VCaP (cell line): ENCODE results near the gene AFF1.

ENCODE experiments used
- H3K27ac ChIP-seq: fragments of 450-650 bp; 2 replicates; pipeline ENCODE4 v1.5.1; 2017
- TF ChIP-seq, protein P1 (sequence below): fragments of 450-650 bp; conservative IDR thresholded peaks from 2 replicates; pipeline ENCODE4 v1.5.1; 2017; ENCODE audit warnings: mild to moderate bottlenecking, moderate library complexity

Gene AFF1

DNA sequence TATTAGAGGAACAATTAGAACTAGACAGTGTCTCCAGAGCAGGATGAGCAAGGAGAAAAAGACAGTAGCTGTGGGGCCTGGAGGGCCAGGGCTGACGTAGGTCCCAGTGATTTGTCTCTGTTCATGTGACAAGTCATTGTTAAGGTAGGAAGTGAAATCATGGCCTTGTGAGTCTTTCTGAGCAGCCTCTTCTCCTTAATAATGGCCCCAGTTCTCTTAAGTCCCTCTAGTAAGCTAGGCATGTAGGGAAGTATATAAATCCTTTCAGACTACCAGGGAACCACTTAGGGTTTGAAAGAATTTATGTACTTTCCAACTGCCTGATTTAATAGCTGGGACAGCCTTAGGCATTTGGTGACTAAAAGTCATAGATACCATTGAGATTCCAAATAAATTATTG lies 152.6 kb downstream of the AFF1 start:
- peak overlapping the region; percentile 93 for H3K27ac ChIP-seq
- TF ChIP-seq, protein P1, sequence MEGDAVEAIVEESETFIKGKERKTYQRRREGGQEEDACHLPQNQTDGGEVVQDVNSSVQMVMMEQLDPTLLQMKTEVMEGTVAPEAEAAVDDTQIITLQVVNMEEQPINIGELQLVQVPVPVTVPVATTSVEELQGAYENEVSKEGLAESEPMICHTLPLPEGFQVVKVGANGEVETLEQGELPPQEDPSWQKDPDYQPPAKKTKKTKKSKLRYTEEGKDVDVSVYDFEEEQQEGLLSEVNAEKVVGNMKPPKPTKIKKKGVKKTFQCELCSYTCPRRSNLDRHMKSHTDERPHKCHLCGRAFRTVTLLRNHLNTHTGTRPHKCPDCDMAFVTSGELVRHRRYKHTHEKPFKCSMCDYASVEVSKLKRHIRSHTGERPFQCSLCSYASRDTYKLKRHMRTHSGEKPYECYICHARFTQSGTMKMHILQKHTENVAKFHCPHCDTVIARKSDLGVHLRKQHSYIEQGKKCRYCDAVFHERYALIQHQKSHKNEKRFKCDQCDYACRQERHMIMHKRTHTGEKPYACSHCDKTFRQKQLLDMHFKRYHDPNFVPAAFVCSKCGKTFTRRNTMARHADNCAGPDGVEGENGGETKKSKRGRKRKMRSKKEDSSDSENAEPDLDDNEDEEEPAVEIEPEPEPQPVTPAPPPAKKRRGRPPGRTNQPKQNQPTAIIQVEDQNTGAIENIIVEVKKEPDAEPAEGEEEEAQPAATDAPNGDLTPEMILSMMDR, result no peak

DNA sequence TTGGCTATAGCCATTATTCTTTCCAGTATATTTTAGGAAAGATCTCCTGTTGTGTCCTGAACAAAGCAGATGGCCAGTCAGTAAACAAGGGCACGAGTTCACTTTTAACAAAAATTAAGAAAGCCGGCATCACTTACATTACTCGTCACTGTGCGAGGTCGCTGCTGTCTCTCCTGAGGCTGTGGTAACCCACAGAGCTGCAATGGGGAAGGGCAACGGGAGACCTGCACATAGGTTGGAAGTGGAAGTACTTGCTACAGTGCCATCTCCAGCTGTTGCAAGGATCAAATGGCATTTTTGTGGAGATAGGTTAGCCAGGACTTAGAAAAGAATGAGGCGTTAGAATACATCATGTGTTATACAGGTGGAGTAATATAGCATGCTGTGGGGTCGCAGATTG lies 153.4 kb downstream of the AFF1 start:
- TF ChIP-seq, protein P1, result no peak
- peak overlapping the region; percentile 93 for H3K27ac ChIP-seq

DNA sequence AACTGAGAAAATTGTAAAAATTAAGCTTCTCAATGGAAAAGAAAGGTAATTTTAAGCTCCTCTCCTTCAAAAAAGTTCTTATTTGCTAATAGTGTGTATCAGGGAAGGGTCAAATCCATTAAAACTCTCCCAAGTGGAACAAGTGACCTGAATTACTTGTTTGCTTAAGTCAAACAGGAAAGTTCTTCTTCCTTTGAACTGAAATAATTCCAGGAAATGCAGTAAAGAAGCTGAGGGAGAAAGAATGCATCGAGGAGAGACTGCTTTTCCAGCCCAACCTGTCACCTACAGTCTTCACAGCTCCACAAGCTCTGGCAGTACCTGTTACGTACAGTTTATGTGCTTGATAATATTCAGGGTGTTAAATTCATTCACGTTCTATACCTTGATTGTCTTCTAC lies 154.6 kb downstream of the AFF1 start:
- H3K27ac ChIP-seq, result peak overlapping the region; percentile 93
- TF ChIP-seq, protein P1, result no peak

DNA sequence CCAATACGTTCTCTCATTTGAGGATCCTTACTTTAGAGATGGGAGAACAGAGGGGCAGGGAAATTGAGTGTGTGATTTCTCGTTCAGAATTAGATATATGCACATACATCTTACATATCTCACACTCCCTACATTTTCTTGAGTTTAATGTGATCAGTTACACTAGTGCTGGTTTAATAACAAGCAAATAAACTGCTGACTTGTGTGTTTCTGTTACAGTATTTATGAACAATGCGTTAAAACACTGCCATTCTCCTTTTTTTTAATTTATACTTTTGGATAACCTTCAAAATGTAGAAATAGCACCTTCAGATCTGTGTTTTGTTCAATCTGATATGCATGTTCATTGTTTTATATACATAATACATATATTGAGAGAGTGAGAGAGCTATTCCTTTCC lies 155.5 kb downstream of the AFF1 start:
- TF ChIP-seq, protein P1, result no peak
- H3K27ac ChIP-seq, result peak overlapping the region; percentile 93

DNA sequence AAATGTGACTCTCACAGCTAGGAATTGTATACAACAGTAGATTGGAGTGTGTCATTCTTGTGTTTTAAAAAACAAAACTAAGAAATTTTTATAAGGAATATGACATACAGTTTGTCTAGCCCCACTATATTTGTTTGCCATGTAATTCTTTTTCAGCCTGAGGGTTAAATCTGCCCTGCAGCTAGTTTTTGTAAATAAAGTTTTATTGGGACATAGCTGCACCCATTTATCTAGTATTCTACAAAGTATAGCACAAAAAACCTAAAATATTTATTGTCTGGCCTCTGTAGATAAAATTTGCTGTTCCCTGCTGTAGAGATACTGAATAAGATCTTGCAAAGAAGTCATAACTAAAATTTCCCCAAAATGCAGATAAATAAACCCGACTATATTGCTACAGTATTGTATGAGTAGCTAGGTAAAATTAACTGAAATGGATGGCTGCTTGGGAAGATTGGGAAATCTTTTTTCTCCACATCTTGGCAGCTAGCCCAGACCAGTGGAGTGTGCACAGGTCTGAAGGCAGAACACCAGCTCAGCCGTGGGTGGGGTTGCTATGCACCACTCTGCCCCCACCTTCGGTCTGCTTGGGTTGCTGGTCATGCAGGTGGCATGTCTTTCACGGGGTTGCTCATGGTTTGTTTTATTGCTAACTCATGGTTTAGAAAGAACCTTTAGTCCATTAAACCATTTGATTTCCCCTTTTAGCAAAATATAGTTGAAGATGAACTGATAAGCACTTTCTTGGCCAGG lies 157.8 kb downstream of the AFF1 start:
- peak overlapping the region; percentile 93 for H3K27ac ChIP-seq

DNA sequence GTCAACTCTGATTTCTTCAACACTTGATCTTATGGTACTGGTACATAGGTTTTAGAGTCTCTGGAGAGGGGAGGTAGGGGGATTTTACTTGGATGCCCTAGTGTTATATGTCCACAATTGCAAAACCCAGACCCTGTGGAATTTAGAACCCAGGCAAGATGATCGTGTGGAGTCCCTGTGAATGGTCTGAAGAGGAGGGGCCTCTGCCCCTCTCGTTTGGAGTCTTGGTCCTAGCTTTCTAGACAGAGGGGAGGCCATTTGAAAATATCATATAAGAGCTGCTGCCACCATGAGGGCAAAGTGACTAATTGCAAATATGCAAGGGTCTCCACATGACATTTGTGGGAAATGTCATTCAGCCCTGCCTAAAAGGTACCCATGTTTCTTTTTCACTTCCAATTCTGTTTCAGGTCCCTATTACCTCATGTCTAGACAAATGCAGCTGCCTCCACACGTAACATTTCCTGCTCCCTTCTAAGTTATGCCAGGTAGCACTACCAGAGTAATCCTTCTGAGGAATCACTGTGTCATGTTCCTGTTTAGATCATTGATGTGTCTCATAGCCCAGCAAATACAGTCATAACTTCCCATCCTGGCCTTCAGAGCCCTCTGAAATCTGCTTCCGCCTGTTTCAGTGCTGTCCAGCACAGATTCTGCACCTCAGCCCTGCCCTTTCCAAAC lies 158.8 kb downstream of the AFF1 start:
- peak overlapping the region; percentile 93 for H3K27ac ChIP-seq
- TF ChIP-seq, protein P1, result peak; percentile 77

More for the DNA sequence above, 157.8 kb downstream of the AFF1 start:
- TF ChIP-seq, protein P1, result no peak

DNA sequence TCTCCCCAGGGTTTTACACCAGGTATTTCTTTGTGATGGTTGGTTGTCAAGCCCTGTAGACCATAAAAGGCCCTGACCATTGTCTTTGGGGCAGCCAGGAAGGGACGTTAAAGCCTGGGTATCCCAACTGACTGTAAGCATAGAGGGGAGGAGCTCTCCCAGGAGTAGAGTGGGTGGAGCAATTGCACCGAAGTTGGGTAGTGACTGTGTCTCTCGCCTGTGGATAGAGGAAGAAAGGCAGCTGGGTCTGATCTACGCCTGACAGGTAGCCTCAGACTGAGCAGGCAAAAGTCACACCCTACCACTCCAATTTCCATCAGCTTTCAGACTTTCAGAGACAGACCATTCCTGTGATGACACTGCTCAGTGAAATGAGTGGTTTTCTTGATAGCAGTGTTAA lies 162.3 kb downstream of the AFF1 start:
- TF ChIP-seq, protein P1, result no peak

More for the DNA sequence above, 162.3 kb downstream of the AFF1 start:
- peak overlapping the region; percentile 24; the same call in 1 of the 2 replicates for H3K27ac ChIP-seq
